Brain microvascular endothelial cell (primary cell): ENCODE measurements around the gene PGAM5.
"Not testable (repeated sequence)": the region's sequence is repeated elsewhere in the genome, so short reads cannot be mapped to it uniquely, and the experiment has no call there.

Source experiments
- DNase-seq: peaks from one replicate; pipeline ENCODE4 v3.0.0-alpha.2; 2020
- H3K27ac ChIP-seq: fragments of 250-450 bp; sonication (Bioruptor Pico); 2 replicates; pipeline ENCODE4 v1.5.1; 2020; ENCODE audit warnings: mild to moderate bottlenecking, moderate library complexity
- H3K27me3 ChIP-seq: fragments of 250-450 bp; sonication (Bioruptor Pico); replicated peaks from 2 replicates; pipeline ENCODE4 v1.5.1; 2020; ENCODE audit warnings: mild to moderate bottlenecking
- H3K36me3 ChIP-seq: fragments of 250-450 bp; sonication (Bioruptor Pico); replicated peaks from 2 replicates; pipeline ENCODE4 v1.5.1; 2020; ENCODE audit warnings: mild to moderate bottlenecking
- H3K4me3 ChIP-seq: 2 replicates; pipeline ENCODE4 v1.5.1; 2011; ENCODE audit warnings: low read depth, mild to moderate bottlenecking, control low read depth, low read length, moderate library complexity
- CTCF ChIP-seq: IDR thresholded peaks from 2 replicates; pipeline ENCODE4 v1.5.1; 2011; ENCODE audit warnings: low read depth, mild to moderate bottlenecking, moderate library complexity, low read length, control low read depth, inconsistent platforms; ENCODE audit errors: missing control alignments
- in situ Hi-C: cut with HindIII; loops from 2 replicates; pipeline ENCODE4 v1.10.0; 2017; ENCODE audit warnings: low sequenced_read_pairs, low pct_ligation_motif_present

Gene PGAM5

GRCh38 chr12:132685400-132685799, 25.2 kb upstream of the PGAM5 start:
- Histone ChIP-seq H3K27me3 (no peaks in the 10 kb centered on the region), H3K27ac (no peak overlapping the region), H3K36me3 (no peaks in the 10 kb centered on the region), H3K4me3 (no peak overlapping the region)
- in situ Hi-C loops = no loop called here
- DNase-seq = no peak
- no peak for TF ChIP-seq CTCF

GRCh38 chr12:132686825-132687210, 23.8 kb upstream of the PGAM5 start:
- TF ChIP-seq CTCF = no peak
- DNase-seq = no peak
- in situ Hi-C loops = no loop called here
- Histone ChIP-seq H3K4me3 (peak overlapping the region; percentile 54), H3K27ac (peak overlapping the region; percentile 1), H3K36me3 (no peaks in the 10 kb centered on the region), H3K27me3 (no peaks in the 10 kb centered on the region)

- peak within 1 kb of the TSS; percentile 1 for H3K27ac ChIP-seq
- no peaks in the 10 kb centered on the region for H3K36me3 ChIP-seq
- DNase-seq = peak; percentile 95
- no peak for TF ChIP-seq CTCF
- H3K27me3 ChIP-seq = no peaks in the 10 kb centered on the region
- peak within 1 kb of the TSS; percentile 60 for H3K4me3 ChIP-seq
- in situ Hi-C loops = no loop called here
Measured at GRCh38 chr12:132687211-132688164, 23.2 kb upstream of the PGAM5 start, which contains the start of the genes POLE and PXMP2. TSS of gene POLE (minus strand) at chr12:132687342. CDS start at chr12:132687315, 27 bp downstream. TSS of gene PXMP2 (plus strand) at chr12:132687587. CDS start at chr12:132687671, 84 bp downstream.

- DNase-seq = no peak
- Histone ChIP-seq H3K27me3 (no peaks in the 10 kb centered on the region), H3K27ac (no peak overlapping the region), H3K36me3 (no peaks in the 10 kb centered on the region), H3K4me3 (no peak overlapping the region)
- TF ChIP-seq CTCF = no peak
- in situ Hi-C loops = no loop called here
Measured at GRCh38 chr12:132689227-132689626, 21.4 kb upstream of the PGAM5 start.

- no peak for TF ChIP-seq CTCF
- Histone ChIP-seq H3K4me3 (no peak overlapping the region), H3K27me3 (no peaks in the 10 kb centered on the region), H3K27ac (no peak overlapping the region), H3K36me3 (no peaks in the 10 kb centered on the region)
- DNase-seq = no peak
- in situ Hi-C loops = no loop called here
Measured at GRCh38 chr12:132690112-132690511, 20.5 kb upstream of the PGAM5 start.

GRCh38 chr12:132692030-132692429, 18.6 kb upstream of the PGAM5 start:
- H3K36me3 ChIP-seq, DNase-seq, H3K27me3 ChIP-seq, H3K4me3 ChIP-seq, in situ Hi-C loops, H3K27ac ChIP-seq: not testable (repeated sequence)

GRCh38 chr12:132694888-132695287, 15.8 kb upstream of the PGAM5 start:
- in situ Hi-C loops = not testable (repeated sequence)

More at GRCh38 chr12:132694888-132695287, 15.8 kb upstream of the PGAM5 start:
- not testable (repeated sequence) for H3K4me3 ChIP-seq, H3K27ac ChIP-seq, H3K27me3 ChIP-seq, H3K36me3 ChIP-seq, DNase-seq
